ENCODE measurements around the gene FUT9. TPM values are rescaled to one million over a fixed set of nuclear protein-coding genes. Genes with fewer than 3 reads are reported as not detected.

FUT9 gene
- total and polyA plus RNA-seq, 2 of the 8 experiments (the other 6 are each of a cell fraction or from before 2014, with no cell fraction given), result 0.85 to 4.9 TPM

GRCh38 chr6:96066376-96066775 lies 50.6 kb downstream of the FUT9 start (continued):
- TF ChIP-seq NRF1 (IDR thresholded peaks at IDR 0.05; ENCODE audit: low read depth, low read length), result no peak
- no peak for TF ChIP-seq POLR2AphosphoS5 (IDR thresholded peaks at IDR 0.05; ENCODE audit: low read depth, low read length)
- no peak for TF ChIP-seq BCL11A (IDR thresholded peaks at IDR 0.05; ENCODE audit: low read depth in 2 of 2, low read length in 2 of 2)
- TF ChIP-seq JUND (IDR thresholded peaks at IDR 0.05; ENCODE audit: low read length), result no peak
